Activated CD4-positive, alpha-beta T cell treated with anti-CD3 and anti-CD28 coated beads for 1 hour (primary cell): ENCODE results near the gene MAMLD1.

ENCODE experiments used
- DNase-seq: peaks from one replicate; pipeline ENCODE4 v3.0.0-alpha.2; 2020

The MAMLD1 gene

DNA sequence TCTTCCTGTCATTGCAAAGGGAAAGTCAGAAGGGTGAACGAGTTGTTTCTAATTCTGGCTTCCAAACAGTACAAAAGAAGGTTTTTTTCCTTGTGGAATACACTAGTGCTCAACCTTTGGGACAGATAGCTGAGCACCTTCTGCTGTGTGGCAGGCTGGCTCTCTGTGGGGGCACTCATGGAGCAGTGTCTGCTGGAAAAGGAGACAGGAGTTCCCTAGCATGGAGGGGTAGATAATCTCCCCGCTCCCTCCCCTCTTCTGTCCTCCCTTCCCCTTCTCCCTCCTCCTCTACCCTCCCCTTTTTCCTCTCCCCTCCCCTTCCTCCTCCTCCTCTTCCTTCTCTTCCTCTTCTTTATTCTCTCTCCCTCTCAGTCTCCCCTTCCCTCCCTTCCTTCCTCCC, 142.9 kb downstream of the MAMLD1 start:
- no peak for DNase-seq

DNA sequence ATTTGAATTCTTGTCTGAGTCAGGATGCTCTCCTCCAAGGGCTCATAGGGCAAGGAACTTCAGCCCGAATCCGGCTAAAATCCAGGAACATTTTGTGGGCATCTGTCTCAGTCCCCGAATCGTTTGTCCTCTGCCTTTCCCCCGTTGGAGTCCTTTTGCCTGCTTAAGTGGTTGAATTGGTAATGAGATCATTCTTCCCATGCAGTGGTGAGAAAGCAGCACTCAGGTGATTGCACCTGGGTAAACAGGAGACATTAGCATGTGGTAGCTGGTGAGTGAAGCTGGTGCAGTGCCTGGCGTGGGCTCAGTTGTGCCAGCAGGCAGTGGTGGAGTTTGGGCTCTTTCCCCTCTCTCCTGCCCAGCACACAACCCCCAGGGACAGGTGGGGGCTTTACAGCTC, 143.4 kb downstream of the MAMLD1 start:
- DNase-seq = no peak

DNA sequence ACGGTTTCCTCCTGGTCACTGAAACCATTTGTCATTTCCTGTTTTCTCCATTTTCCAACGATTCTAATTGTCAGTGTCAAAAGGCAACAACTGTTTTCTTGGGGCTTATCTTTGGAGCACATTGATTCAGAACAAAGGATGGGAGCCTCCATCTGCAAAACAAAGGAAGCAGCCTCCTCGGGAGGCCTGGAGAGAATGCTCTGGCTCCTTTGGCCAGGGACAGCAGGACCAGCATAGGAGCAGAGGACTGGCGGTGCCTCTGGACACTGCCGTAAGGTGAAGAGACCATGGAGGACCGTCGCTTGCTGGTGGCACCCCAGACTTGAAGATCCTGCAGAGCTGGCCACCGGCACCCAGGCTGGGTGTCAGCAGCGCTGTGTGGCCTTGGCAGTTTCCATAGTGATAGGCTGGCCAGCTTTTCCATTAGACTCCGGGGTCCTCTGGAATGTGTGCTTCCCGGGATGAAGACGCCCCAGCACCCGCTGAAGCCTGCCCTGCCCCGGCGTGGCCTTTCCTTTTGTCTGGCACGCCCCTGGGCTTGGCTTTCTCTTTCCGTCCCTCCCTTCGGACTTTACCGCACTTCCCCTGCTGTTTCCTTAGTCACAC, 144.2 kb downstream of the MAMLD1 start:
- no peak for DNase-seq

DNA sequence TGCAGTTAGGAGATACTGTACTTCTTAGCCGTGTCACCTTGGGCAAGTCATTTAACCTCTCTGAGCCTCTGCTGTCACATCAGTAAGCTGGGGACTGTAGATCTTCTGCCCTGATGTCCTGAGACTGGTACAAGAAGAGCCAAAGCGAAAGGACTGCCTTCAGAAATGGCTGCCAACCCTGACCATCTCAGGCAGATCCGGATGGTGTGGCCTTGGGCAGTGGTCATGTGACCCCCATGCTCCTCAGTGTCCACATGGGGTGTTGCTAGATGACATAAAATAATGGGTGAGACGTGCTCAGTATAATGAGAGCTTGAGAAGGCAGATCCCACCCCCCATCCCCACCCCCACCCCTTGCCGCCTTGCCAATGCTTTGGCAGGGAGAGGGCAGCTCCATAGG, 144.9 kb downstream of the MAMLD1 start:
- no peak for DNase-seq

DNA sequence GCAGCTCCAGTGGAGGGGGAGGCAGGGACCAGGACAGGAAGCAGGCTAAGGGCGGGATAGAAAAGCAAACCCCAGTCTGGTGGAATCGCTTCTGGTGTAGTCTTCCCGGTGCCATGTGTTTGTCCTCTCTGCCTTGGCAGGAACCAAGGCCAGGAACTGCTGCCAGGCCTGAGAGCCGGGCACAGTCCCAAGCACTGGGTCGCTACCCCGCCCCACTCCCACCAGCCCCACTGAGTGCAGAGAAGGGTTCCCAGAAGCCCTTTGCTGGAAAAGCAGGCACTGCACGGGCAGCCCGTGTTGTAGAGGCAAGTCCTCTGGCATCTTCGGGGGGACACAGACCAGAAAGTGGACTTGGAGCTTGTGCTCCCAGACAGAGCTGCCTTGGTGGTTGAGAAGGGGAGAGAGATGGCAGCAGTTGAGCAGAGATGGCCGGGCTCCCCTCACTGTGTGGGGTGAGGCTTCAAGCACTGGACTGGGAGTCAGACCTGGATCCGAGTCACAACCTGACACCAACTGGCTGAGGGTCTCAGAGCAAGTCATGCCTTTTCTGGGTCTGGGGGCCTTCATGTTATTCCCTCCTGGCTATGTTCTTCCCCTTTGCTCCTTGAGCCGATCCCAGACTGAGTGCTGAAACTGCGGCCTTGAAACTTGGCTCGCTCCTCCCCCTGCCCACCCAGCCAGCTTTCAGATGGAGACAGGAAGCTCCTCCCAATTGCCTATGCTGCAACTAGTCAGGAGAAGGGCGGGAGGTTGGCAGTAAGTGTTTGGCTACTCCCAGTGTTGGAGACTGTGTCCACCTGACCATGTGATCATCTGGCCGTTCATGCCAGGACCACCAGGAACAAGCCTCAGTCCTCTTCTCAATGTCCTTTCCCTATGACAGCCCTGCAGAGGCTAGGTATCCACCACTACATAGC, 145.6 kb downstream of the MAMLD1 start:
- DNase-seq = no peak

DNA sequence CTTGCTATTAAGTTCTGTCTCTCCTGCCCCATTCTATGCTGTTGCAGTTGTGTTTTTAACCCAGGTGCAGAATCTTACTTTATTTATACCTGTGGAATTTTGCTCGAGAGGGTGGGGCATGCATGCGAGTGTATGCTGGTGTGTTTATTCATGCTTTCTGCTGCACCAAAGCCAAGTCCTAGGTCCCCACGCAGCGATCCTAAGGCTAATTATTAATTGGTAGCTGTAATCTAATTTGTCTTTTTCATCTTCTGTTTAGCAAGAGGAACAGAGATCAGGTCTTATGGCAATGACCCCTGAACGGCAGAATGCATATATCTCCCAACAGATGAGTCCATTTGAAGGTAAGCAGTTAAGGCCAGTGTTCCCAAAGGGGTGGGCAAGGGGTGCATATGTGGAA, 146.6 kb downstream of the MAMLD1 start:
- DNase-seq = no peak

DNA sequence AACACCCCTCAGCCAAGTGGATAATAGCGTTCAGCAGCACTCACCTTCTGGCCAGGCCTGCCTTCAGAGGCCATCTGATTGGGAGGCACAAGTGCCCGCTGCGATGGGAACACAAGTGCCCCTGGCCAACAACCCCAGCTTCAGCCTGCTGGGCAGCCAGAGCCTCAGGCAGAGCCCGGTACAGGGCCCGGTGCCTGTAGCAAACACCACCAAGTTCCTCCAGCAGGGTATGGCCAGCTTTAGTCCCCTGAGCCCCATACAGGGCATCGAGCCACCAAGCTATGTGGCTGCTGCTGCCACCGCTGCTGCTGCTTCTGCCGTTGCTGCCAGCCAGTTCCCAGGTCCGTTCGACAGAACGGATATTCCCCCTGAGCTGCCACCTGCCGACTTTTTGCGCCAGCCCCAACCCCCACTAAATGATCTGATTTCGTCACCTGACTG, 149.4 kb downstream of the MAMLD1 start:
- no peak for DNase-seq

DNA sequence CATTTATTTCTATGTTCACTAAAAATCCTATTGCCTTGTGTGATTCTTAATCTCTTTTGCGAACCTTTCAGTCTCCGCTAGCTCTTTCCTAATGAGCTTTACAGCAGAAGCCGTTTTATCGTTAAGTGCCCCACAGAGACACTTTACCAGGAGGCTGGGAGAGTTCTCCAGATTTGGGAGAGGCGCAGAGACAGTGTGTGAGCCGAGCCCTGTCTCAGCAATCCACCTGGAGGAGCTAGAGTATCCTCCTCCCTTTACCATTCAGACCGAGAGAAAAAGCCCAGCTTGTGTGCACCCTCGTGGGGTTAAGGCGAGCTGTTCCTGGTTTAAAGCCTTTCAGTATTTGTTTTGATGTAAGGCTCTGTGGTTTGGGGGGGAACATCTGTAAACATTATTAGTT, 150.4 kb downstream of the MAMLD1 start:
- DNase-seq = no peak

DNA sequence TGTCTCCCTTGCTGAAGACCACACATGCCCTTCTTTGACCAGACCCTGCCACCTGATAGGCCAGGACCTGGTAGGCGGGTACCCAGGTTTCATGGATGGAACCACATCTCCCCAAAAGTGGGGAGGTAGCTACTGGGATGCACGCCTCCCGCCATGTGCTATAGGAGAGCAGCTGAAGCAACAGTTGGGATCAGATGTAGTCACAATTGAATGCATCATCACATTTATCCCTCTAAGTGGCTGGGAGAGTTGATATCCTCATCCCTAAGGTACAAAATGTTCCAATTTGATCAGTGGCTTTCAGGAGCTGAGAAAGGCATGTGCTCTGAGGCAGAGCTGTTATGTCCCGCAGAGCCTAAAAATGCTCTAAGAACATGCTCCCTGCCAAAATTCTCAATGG, 151.3 kb downstream of the MAMLD1 start:
- no peak for DNase-seq

DNA sequence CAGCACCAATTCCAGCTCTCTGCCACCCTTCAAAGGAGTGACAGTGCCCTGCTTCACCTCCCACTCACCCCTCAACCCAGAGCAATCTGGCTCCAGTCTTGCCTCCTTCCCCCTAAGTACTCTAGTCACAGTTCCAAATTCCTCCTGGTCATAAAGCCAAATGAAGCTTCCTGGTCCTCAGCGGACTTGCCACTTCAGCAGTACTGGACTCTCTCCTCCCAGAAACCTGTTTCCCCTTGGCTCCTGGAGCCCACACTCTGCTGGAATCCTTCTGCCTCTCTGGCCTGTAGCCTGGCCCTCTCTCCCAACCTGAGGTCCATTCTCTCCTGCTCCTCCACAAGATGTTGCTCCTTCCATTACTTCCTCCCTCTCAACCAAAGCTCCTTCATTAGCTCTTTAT, 152.7 kb downstream of the MAMLD1 start:
- DNase-seq = no peak

DNA sequence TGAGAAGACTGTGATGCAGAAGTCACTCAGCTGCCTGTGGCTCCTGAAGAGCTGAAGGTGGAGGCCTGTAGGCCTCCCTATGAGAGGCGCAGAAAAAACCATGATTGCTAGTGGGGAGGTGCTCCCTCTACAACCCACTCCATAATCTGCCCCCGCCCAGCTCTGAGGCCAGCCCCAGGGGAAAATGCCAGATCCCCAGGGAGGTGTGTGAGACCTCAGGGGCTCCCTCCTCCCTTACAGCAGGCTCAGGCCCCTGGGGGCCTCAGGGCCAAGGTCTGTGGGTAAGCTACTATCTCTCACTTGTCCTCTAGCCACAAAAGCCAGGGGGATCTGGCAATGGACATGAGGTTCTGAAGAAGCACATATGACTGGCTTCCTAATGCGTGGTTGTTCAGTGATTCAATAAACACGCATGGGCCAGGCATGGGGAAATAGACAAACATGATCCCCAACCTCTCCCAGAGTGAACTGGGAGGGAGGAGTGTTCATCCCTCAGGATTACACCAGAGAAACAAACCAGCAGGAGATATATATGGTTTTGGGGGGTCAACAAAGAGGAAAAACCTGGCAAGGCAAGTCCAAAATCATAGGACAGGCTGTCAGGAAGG, 154.3 kb downstream of the MAMLD1 start:
- DNase-seq = no peak

DNA sequence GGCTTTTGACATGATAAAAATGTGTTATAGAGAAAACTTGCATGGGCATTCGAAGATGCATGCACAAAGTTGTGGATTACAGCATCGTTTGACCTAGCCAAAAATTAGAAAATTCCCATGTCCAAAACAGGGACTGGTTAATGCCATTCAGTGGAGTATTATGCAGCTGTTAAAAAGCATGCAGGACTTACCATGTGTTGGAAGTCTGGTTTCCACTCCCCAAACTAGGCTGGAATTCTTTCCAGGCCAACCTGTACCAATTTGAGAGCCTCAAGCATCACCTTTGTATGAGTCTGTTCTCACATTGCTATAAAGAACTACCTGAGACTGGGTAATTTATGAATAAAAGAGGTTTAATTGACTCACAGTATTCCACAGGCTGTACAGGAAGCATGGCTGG, 159.4 kb downstream of the MAMLD1 start:
- no peak for DNase-seq

DNA sequence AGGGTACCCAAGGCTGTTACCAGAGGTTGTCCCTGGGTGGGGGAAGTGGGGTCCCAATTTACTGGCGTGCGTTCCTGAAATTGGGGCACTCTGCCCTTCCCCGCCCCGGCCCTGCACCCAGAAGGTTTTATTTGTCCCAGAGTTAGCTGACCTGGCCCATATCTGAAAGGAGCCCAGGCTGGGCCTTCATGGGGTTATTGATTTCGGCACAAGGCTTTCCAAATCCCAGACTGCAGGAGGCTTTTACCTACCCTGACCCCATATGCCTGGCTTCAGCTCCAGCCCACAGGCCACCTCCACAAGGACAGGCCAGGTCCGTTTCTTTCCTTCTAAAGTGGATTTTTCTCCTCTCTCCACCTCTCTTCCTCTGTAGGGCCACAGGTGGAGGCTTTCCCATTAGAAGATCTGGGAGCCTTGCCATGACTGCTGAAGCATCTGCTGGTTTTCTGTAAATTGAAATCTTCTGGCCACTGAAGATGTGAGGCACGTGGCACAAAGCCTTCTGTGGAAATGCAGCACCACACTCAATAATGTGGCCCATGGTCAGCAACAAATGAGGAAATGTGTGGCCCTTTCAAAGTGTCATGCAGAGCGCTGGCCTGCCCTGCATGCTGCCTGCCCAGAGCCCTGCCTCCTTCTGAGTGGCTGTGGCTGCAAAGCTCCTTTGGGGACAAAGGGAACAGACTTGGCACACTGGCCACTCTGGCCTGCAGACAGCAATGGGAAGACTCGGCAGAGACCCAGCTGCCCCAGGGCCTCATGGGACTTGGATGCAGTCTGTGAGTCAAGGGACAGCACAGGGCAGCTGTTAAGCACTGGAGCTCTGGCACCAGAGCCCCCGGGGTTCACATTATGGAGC, 162.2 kb downstream of the MAMLD1 start:
- DNase-seq = no peak

DNA sequence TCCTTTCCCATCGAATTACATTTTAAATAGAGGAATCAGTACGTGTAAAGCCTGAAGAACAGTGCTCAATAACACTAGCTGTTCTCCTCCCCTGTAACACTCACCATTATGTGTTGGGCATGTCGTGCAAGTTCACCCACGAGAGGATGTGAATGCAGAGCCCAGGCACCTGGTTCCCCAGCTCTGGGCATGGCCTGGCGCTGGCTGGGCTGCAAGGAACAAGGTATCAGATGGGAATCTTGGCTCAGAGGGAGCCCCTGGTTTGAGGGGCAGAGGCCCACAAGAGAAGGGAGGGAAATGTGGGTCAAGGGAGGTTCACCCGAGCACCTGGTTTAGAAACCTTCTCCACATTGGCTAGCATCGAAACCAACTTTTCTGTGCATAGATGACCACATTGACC, 163.6 kb downstream of the MAMLD1 start:
- DNase-seq = no peak

DNA sequence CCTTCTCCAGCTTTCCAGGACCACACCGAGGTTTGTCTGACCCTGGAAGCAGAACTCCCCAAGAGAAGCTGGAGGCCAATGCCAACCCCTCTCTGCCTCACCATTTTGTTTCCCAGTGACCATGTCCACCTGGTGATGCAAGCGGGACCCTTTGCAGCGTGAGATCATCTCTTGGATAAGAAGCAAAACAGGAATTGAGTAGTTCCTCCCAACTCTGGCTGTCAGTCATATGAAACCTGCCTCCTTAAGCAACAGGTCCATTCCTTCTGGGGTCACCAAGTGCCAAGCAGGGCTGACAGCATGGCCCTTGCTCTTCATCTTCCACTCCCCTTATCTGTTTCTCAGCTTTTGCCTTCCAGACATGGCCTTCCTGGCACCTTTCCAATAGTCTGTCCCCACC, 164.0 kb downstream of the MAMLD1 start:
- no peak for DNase-seq

DNA sequence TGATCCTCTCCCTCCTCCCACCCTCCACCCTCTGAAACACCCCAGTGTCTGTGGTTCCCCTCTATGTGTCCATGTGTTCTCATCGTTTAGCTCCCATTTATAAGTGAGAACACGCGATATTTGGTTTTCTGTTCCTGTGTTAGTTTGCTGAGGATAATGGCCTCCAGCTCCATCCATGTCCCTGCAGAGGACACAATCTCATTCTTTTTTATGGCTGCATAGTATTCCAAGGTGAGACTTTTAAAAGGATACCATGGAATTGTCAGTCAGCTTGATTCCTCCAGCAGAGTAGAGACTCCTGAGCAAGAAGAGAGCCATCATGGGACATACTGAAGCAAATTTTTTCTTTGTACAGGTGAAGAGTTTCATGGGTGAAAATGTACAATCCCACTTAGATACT, 166.5 kb downstream of the MAMLD1 start:
- no peak for DNase-seq

DNA sequence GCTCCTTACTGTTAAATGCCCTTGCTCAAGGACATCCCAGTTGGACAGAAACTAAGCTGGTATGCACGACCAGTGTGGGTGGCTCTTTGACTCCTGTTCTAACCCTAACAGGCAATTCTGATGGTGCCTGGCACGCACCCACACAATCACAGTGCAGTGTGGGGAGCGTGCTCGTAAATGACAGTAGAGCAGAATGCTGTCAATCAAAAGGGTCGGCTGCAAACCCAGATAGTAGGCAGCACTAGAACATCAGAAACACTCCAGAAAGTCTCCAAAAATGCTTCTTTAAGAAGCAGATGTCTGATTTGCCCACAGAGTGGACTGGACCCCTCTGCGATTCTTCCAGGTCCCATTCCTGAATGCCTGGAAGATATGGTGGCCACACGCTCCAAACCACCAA, 167.7 kb downstream of the MAMLD1 start:
- no peak for DNase-seq

DNA sequence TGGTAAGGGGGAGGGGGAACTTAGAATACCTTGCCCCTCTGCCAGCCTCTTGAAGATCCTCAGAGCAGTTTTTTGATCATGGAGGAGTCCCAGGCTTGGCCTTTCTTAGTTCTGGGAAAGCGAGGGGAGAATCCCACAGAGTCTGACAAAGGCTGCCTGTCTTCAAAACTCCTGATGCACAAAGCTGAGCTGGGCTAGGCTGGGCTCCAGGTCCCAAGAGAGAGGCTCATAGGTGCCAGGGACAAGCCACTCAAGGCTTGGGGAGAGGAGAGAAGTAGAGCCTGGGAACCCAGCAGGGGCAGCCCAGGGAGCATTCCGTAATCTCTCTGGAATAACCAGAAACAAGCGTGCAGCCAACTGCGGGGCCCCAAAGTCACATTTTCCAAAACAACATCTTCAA, 168.3 kb downstream of the MAMLD1 start:
- no peak for DNase-seq

DNA sequence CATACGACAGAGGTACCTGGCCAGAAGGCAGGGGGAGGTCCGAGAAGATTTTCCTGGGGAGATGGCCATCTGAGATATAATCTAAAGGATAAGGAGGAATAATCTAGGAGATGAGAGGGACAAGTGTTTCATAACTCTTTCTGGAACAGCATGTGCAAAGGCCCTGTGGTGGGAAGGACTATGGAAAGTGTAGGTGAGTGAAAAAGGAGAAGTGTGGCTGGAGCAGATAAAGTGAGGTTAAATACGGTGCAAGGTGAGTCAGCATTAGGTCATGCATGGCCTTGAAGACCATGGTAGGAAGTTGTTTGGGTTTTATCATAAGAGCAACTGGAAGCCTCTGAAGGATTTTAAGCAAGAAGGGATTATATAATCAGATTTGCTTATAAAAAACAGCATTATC, 170.7 kb downstream of the MAMLD1 start:
- no peak for DNase-seq

DNA sequence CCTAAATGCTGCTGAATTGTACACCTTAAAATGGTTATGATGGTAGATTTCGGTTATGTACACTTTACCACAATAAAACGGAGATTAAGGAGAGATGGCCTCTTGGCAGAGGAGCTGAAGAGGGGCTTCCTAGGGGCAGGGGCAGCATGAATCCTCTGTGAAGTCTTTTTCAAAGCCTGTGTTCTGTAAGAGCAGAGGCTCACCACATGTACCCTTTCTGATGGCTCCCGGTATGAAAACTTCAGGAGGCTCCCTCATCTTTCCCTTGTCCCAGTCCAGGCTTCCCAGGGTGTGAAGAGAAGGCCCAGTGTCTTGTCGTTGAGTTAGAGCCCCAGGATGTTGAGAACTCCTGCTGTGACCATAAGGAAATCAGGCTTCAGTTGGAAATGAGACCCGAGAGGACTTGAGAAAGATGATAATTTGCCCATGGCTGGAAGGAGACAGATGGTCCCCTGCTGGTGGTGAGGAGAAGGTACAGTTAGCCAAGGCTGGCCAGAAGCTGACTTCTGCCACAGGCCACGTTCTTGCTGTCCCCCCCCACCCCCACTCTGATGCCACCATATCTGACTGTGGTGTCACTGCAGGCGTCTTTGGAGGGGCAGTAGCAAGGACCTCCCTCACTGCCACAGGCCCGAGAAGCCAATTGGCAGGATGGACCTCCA, 173.5 kb downstream of the MAMLD1 start:
- DNase-seq = no peak

DNA sequence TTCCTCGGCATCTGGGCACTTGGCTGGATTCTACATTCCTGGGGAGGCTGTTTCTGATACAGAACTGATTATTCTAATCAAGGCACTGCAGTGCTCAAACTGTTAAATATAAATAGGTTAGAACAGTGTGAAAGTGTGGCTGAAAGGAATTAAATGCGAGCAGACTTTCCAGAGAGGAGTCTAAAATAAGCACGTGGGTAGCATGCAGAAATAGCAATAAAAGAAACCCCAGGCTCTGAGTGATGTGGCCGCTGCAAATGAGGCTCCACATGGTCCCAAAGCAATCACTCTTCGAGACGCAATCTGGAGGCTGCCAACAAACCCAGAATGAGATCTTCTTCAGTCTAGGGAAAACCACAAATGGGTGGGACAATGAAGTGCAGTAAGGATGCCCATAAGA, 174.7 kb downstream of the MAMLD1 start:
- no peak for DNase-seq

DNA sequence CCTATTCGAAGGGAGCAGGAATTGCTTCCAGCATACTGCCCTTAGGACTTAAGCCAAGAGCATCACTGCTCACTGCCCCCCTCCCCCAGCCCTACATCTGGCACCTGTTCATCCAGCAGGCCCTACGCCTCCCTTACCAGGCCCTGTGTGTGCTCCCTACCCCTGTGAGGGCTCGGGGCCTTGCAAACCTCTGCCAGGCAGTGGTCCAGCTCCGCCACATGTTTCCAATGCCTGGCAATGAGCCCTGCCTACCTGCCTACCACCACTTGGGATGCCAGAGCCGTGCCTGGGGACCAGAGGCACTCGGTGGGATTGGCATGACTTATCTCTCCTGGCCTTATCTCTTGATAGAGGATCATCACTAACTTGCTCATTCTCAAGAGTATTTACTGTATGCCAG, 177.8 kb downstream of the MAMLD1 start:
- no peak for DNase-seq

DNA sequence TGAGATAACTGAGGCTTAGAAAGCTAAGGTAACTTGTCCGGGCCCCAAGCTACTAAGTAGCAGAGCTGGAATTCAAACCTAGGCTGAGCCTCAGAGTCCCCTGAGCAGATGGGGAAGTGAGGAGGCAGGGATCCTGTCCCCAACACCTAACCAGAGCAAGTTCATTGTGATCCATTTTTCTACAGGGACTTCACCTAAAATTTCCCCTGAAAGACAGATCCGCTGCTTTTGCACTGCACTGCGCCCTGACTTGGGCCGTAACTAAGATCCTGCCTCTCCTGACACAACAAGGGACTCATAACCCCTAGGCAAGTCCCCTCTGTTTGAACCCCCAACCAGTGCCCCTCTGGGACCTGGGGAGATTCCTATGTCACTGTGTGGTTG, 179.7 kb downstream of the MAMLD1 start:
- DNase-seq = no peak
